IMR-90 (cell line): ENCODE data around the gene OR9A4. TPM values are rescaled to one million over a fixed set of nuclear protein-coding genes. Genes with fewer than 3 reads are reported as not detected.

Experiments
- ATAC-seq: fragments of 200-7000 bp; cut with Tn5 transposase; 2 replicates; pipeline ENCODE4 v1.9.1; 2020; ENCODE audit warnings: low read depth, mild to moderate bottlenecking, moderate library complexity
- BruUV-seq: library from RNA; stranded (reverse); fragments of 400-500 nt; replicated peaks from 2 replicates; lab custom pipeline; 2021; lab: Mats Ljungman, UMichigan
- CTCF ChIA-PET: fragments of 300-600 bp; formaldehyde crosslinking; extraction: SDS; loops from one replicate; lab custom pipeline; 2021; ENCODE audit warnings: antibody characterized with exemption; lab: Yijun Ruan, JAX
- POLR2A ChIA-PET: fragments of 300-600 bp; sonication (Branson Sonifier 250); formaldehyde crosslinking; loops from one replicate; lab custom pipeline; 2022; ENCODE audit warnings: antibody characterized with exemption; ENCODE audit not compliant: unreplicated experiment; lab: Charles Lee
- DNase-seq: peaks from one replicate; pipeline ENCODE4 v3.0.0; 2013
- H2AFZ ChIP-seq: replicated peaks from 2 replicates; pipeline ENCODE3; 2013; ENCODE audit warnings: low read length, mild to moderate bottlenecking; ENCODE audit not compliant: poor library complexity
- H2AK5ac ChIP-seq: 2 replicates; pipeline ENCODE4 v1.6.1; 2013; ENCODE audit warnings: low read depth, low read length, inconsistent platforms
- H2AK9ac ChIP-seq: replicated peaks from 2 replicates; pipeline ENCODE3; 2013; ENCODE audit warnings: mild to moderate bottlenecking, low read depth, low read length, moderate library complexity; ENCODE audit not compliant: poor library complexity
- H2BK120ac ChIP-seq: 2 replicates; pipeline ENCODE4 v1.6.1; 2013; ENCODE audit warnings: low read depth, low read length, inconsistent platforms
- H2BK15ac ChIP-seq: 3 replicates; pipeline ENCODE4 v1.6.1; 2013; ENCODE audit warnings: low read depth, low read length, inconsistent platforms
- H2BK20ac ChIP-seq: 2 replicates; pipeline ENCODE4 v1.6.1; 2013; ENCODE audit warnings: low read depth, mild to moderate bottlenecking, inconsistent platforms, low read length, moderate library complexity
- H2BK5ac ChIP-seq: 2 replicates; pipeline ENCODE4 v1.6.1; 2013; ENCODE audit warnings: mild to moderate bottlenecking, low read depth, low read length, inconsistent platforms; ENCODE audit not compliant: poor library complexity, severe bottlenecking
- H3K14ac ChIP-seq: replicated peaks from 2 replicates; pipeline ENCODE4 v1.6.1; 2013; ENCODE audit warnings: low read depth, low read length, inconsistent platforms
- H3K18ac ChIP-seq: 2 replicates; pipeline ENCODE4 v1.6.1; 2013; ENCODE audit warnings: low read depth, low read length, control low read depth
- H3K23ac ChIP-seq: 2 replicates; pipeline ENCODE4 v1.6.1; 2013; ENCODE audit warnings: low read depth, low read length, inconsistent platforms
- H3K27ac ChIP-seq: 2 replicates; pipeline ENCODE4 v1.5.1; 2013; ENCODE audit warnings: mild to moderate bottlenecking, control low read depth, low read length; ENCODE audit not compliant: insufficient read depth
- H3K27me3 ChIP-seq: 2 replicates; pipeline ENCODE4 v1.6.1; 2013; ENCODE audit warnings: low read length; ENCODE audit not compliant: control insufficient read depth, insufficient read depth
- H3K36me3 ChIP-seq: 2 replicates; pipeline ENCODE4 v1.6.1; 2013; ENCODE audit warnings: low read length, mixed read lengths; ENCODE audit not compliant: control insufficient read depth, insufficient read depth
- H3K4ac ChIP-seq: 2 replicates; pipeline ENCODE4 v1.6.1; 2013; ENCODE audit warnings: low read depth, low read length, inconsistent platforms
- H3K4me1 ChIP-seq: 2 replicates; pipeline ENCODE4 v1.6.1; 2013; ENCODE audit warnings: low read length, mixed read lengths; ENCODE audit not compliant: control insufficient read depth, insufficient read depth
- H3K4me2 ChIP-seq: 2 replicates; pipeline ENCODE4 v1.6.1; 2013; ENCODE audit warnings: low read depth, mild to moderate bottlenecking, control low read depth, low read length, moderate library complexity
- H3K4me3 ChIP-seq: 2 replicates; pipeline ENCODE4 v1.5.1; 2013; ENCODE audit warnings: low read depth, mild to moderate bottlenecking, control low read depth, low read length, moderate library complexity; ENCODE audit not compliant: insufficient read depth
- H3K56ac ChIP-seq: 2 replicates; pipeline ENCODE4 v1.6.1; 2013; ENCODE audit warnings: low read length, inconsistent platforms; ENCODE audit not compliant: insufficient read depth; ENCODE audit errors: extremely low read depth
- H3K79me1 ChIP-seq, 2 experiments: 2 replicates each; pipeline ENCODE4 v1.6.1; 2013; ENCODE audit warnings: low read length in 2 of 2, inconsistent platforms in 1 of 2, low read depth in 1 of 2
- H3K9ac ChIP-seq: 2 replicates; pipeline ENCODE4 v1.6.1; 2013; ENCODE audit warnings: low read depth, low read length, control low read depth
- H3K9me1 ChIP-seq: 2 replicates; pipeline ENCODE4 v1.6.1; 2013; ENCODE audit warnings: low read length, inconsistent platforms; ENCODE audit not compliant: insufficient read depth
- H3K9me3 ChIP-seq: 2 replicates; pipeline ENCODE4 v1.6.1; 2013; ENCODE audit warnings: low read length; ENCODE audit not compliant: control insufficient read depth, insufficient read depth
- H4K20me1 ChIP-seq: 2 replicates; pipeline ENCODE4 v1.6.1; 2013; ENCODE audit warnings: low read length, inconsistent platforms; ENCODE audit not compliant: insufficient read depth
- H4K5ac ChIP-seq: 2 replicates; pipeline ENCODE4 v1.6.1; 2013; ENCODE audit warnings: mild to moderate bottlenecking, low read depth, low read length, control low read depth
- H4K8ac ChIP-seq, 2 experiments: 2 replicates each; pipeline ENCODE4 v1.6.1; 2013; ENCODE audit warnings: low read depth in 2 of 2, low read length in 2 of 2, control low read depth in 1 of 2, inconsistent platforms in 1 of 2
- H4K91ac ChIP-seq: 2 replicates; pipeline ENCODE4 v1.6.1; 2013; ENCODE audit warnings: low read depth, low read length, inconsistent platforms; ENCODE audit not compliant: insufficient read depth
- FOS ChIP-seq: fragments of 150-350 bp; IDR thresholded peaks from 2 replicates; pipeline ENCODE4 v1.6.1; 2016; ENCODE audit warnings: low read depth, low read length
- MXI1 ChIP-seq: IDR thresholded peaks from 2 replicates; pipeline ENCODE4 v1.6.1; 2012; ENCODE audit warnings: low read depth, mild to moderate bottlenecking, low read length, moderate library complexity, borderline replicate concordance
- WGBS, 2 experiments: methylation state at CpG; one replicate each; pipeline versions ENCODE4 v1.1.5 to v1.1.7; 2013; ENCODE audit warnings: missing lambda C conversion rate in 2 of 2; ENCODE audit not compliant: insufficient read length in 1 of 2; ENCODE audit errors: extremely low coverage in 2 of 2; 5-methylcytosine and 5-hydroxymethylcytosine counted together
- dilution Hi-C: fragments of 300-500 bp; cut with HindIII; formaldehyde crosslinking; loops from one replicate; pipeline ENCODE4 v1.14.3; 2018; ENCODE audit warnings: low sequenced_read_pairs; ENCODE audit not compliant: unreplicated experiment
- in situ Hi-C: fragments of 300-500 bp; cut with MboI; formaldehyde crosslinking; loops from 3 replicates; pipeline ENCODE4 v1.14.3; 2019; ENCODE audit warnings: low sequenced_read_pairs, inconsistent platforms, mixed read lengths
- intact Hi-C: fragments of 100-400 bp; cut with micrococcal nuclease; formaldehyde crosslinking; loops from 2 replicates; pipeline ENCODE4 v1.10.0; 2022
- polyA plus RNA-seq, 3 experiments: library from polyadenylated mRNA; depleted of rRNA; stranded (reverse); fragments of >200 nt; gene quantifications; 2 replicates each; pipeline ENCODE4 v1.2.3, GENCODE V29; 2012; ENCODE audit warnings: low replicate concordance in 1 of 3
- total RNA-seq: library from RNA; depleted of rRNA; stranded (reverse); fragments of >200 nt; gene quantifications from 2 replicates; pipeline ENCODE4 v1.2.3, GENCODE V29; 2012

OR9A4 gene
- total and polyA plus RNA-seq, 2 of the 4 experiments (the other 2 are of a cell fraction) = not detected

DNA sequence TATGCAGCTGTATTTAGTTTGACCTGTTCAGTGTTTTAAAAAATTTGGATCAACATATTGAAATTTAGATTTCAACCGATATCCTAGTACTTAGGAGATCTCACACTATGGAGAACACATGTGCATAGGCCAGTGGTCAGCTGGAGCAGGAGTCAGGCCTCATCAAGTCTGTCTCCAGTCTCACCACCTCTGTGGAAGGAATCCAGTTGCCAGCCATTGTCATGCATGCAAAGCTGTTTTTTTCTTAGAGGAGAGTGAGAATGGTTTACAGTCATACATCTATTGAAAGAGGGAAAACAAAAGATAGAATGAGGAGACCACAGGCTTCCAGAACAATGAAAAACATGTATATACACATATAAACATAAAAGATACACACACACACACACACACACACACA, 38.1 kb downstream of the OR9A4 start:
- no peak overlapping the region for H2BK5ac ChIP-seq
- ATAC-seq = no peak
- in situ Hi-C loops (no loop called here), dilution Hi-C loops (no loop called here), intact Hi-C loops (no loop called here)
- TF ChIP-seq MXI1 (no peak), FOS (no peak)
- no peak overlapping the region for H3K56ac ChIP-seq
- H4K8ac ChIP-seq = no peak overlapping the region
- H2AK9ac ChIP-seq = no peak overlapping the region
- H3K4me1 ChIP-seq = no peaks in the 10 kb centered on the region
- no peak overlapping the region for H2BK15ac ChIP-seq
- WGBS, 2 experiments = no CpG with 5 or more reads among the region's 1 CpG
- no TSS peak for BruUV-seq
- no peak overlapping the region for H2BK120ac ChIP-seq
- H2AFZ ChIP-seq = no peak overlapping the region
- no peaks in the 10 kb centered on the region for H4K20me1 ChIP-seq
- H3K9ac ChIP-seq = no peak overlapping the region
- no peak overlapping the region for H2BK20ac ChIP-seq
- H3K4me3 ChIP-seq = no peak overlapping the region
- H3K14ac ChIP-seq = no peak overlapping the region
- no peak overlapping the region for H3K4me2 ChIP-seq
- no peaks in the 10 kb centered on the region for H3K79me1 ChIP-seq
- no peak for DNase-seq
- ChIA-PET POLR2A (no interaction called here), CTCF (no interaction called here)
- peaks cover 7% of the 10 kb centered on the region for H3K9me3 ChIP-seq
- no peaks in the 10 kb centered on the region for H3K27me3 ChIP-seq
- no peak overlapping the region for H3K4ac ChIP-seq
- no peak overlapping the region for H3K23ac ChIP-seq
- H3K18ac ChIP-seq = no peak overlapping the region
- no peak overlapping the region for H3K27ac ChIP-seq
- no peak overlapping the region for H4K91ac ChIP-seq
- H3K36me3 ChIP-seq = no peaks in the 10 kb centered on the region
- H2AK5ac ChIP-seq = no peak overlapping the region
- no peak overlapping the region for H4K5ac ChIP-seq
- no peaks in the 10 kb centered on the region for H3K9me1 ChIP-seq
